Measurements from ENCODE around the gene RPN1. TPM values are rescaled to one million over a fixed set of nuclear protein-coding genes. Genes with fewer than 3 reads are reported as not detected.

The RPN1 gene
- total and polyA plus RNA-seq, 2 donors (not counting 3 experiments of a cell fraction or from before 2014, with no cell fraction given), result 250 to 266 TPM

- dilution Hi-C loops (cut with MboI; ENCODE audit: extremely low pct_ligation_motif_present, low sequenced_read_pairs), result no loop called here
- no peak for FAIRE-seq
Observed at GRCh38 chr3:128573160-128573559, 77.5 kb downstream of the RPN1 start.

More at GRCh38 chr3:128573160-128573559, 77.5 kb downstream of the RPN1 start:
- Histone ChIP-seq H4K20me1 (replicated peaks; ENCODE audit: control insufficient read depth, extremely low read depth, insufficient read depth, low read length) (no peaks in the 10 kb centered on the region), H3K4me1 (ENCODE audit: control insufficient read depth, extremely low read depth, insufficient read depth, low read length) (peaks cover 20% of the 10 kb centered on the region), H3K36me3 (ENCODE audit: control insufficient read depth in 2 of 2, extremely low read depth in 1 of 2, insufficient read depth in 2 of 2, low read length in 2 of 2) (no peaks in the 10 kb centered on the region), H3K4me2 (ENCODE audit: insufficient read depth, low read length) (peak overlapping the region; percentile 1), H3K27ac (ENCODE audit: insufficient read depth, low read depth, low read length) (no peak overlapping the region), H3K9me1 (replicated peaks; ENCODE audit: control insufficient read depth, extremely low read depth, insufficient read depth, low read length) (no peaks in the 10 kb centered on the region), H3K4me3 (replicated peaks in 1 of 3; ENCODE audit: insufficient read depth in 1 of 3, low read depth in 1 of 3, low read length in 3 of 3) (no peak overlapping the region), H3K79me2 (ENCODE audit: control insufficient read depth, insufficient read depth, low read length) (no peaks in the 10 kb centered on the region), H3K9me3 (replicated peaks; ENCODE audit: control insufficient read depth, insufficient read depth, low read length) (no peaks in the 10 kb centered on the region), H3K9ac (replicated peaks; ENCODE audit: extremely low read depth, insufficient read depth, low read length) (no peak overlapping the region), H2AFZ (ENCODE audit: low read depth, low read length) (no peak overlapping the region), H3K27me3 (ENCODE audit: control insufficient read depth in 2 of 2, insufficient read depth in 2 of 2, low read length in 2 of 2) (peaks cover 16 to 53% of the 10 kb centered on the region in 2 experiments)
- intact Hi-C loops (cut with micrococcal nuclease), result loop anchor here (1.0 kb wide), 1 partner anchor 18 kb away; no protein-coding TSS in a partner anchor
- ChIA-PET POLR2A (interaction anchor here (0.6 kb wide), 1 partner anchor 466 kb away, joined by 3 read pairs; no protein-coding TSS in a partner anchor), CTCF (interaction anchor here (0.7 to 4.4 kb wide), 20 partner anchors 8 to 149 kb away, joined by 3 to 22 read pairs (median 4); no protein-coding TSS in a partner anchor)
- TF ChIP-seq POLR2AphosphoS5 (IDR thresholded peaks at IDR 0.05; ENCODE audit: insufficient read depth, low read depth, low read length) (no peak), CTCF (IDR thresholded peaks at IDR 0.05; ENCODE audit: extremely low read depth in 1 of 2, insufficient read depth in 1 of 2, low read depth in 1 of 2, low read length in 2 of 2) (no peak), MYC (IDR thresholded peaks at IDR 0.05; ENCODE audit: low read depth, low read length) (no peak), JUN (IDR thresholded peaks at IDR 0.05; ENCODE audit: borderline replicate concordance, insufficient read depth, insufficient read length, low read depth) (no peak), FOS (IDR thresholded peaks at IDR 0.05; ENCODE audit: borderline replicate concordance, insufficient read depth, low read length) (no peak), EZH2 (IDR thresholded peaks at IDR 0.05; ENCODE audit: borderline replicate concordance, low read depth, low read length, severe bottlenecking) (no peak), GATA2 (IDR thresholded peaks at IDR 0.05; ENCODE audit: insufficient read depth, insufficient read length, low read depth, low read length) (no peak), MAX (IDR thresholded peaks at IDR 0.05; ENCODE audit: insufficient read depth, insufficient read length) (no peak), POLR2A (IDR thresholded peaks at IDR 0.05; ENCODE audit: low read depth, low read length) (no peak)
- no TSS peak for BruUV-seq (replicated peaks)
- DNase-seq (ENCODE audit: low read depth, low spot score), result no peak
